HCT116 (cell line): ENCODE measurements around the gene NINJ1. TPM values are rescaled to one million over a fixed set of nuclear protein-coding genes. Genes with fewer than 3 reads are reported as not detected.

Experiments
- ATAC-seq: fragments of 200-7000 bp; cut with Tn5 transposase; 2 replicates; pipeline ENCODE4 v1.9.1; 2020; ENCODE audit warnings: mild to moderate bottlenecking, moderate library complexity
- BruUV-seq: library from RNA; stranded (reverse); fragments of 400-500 nt; replicated peaks from 2 replicates; lab custom pipeline; 2021; lab: Mats Ljungman, UMichigan
- CTCF ChIA-PET: fragments of 300-600 bp; sonication (Branson Sonifier 250); formaldehyde crosslinking; loops from one replicate; lab custom pipeline; 2021; ENCODE audit warnings: antibody characterized with exemption; lab: Charles Lee
- POLR2A ChIA-PET: fragments of 300-600, 350-600 bp; sonication (Branson Sonifier 250); formaldehyde crosslinking; loops from one replicate; lab custom pipeline; 2021; ENCODE audit warnings: antibody characterized with exemption; lab: Charles Lee
- RAD21 ChIA-PET, 2 experiments: fragments of 300-600 bp; sonication (Branson Sonifier 250); formaldehyde crosslinking; loops; one replicate each; lab custom pipeline; 2023; ENCODE audit warnings: low total read pairs in 2 of 2; ENCODE audit not compliant: uncharacterized antibody in 2 of 2, unreplicated experiment in 2 of 2, low non-redundant PET in 1 of 2; lab: Charles Lee
- DNase-seq: peaks from one replicate; pipeline ENCODE4 v3.0.0-alpha.2; 2010; ENCODE audit warnings: low read depth, low spot score
- H2AFZ ChIP-seq: fragments of 200-600 bp; shearing (Covaris generic), sonication (generic); 2 replicates; pipeline ENCODE4 v1.6.1; 2017; ENCODE audit warnings: low read depth, mixed run types, mixed read lengths, antibody characterized with exemption, low read length; ENCODE audit not compliant: poor library complexity, severe bottlenecking
- H3K27ac ChIP-seq: 2 replicates; pipeline ENCODE4 v1.5.1; 2012; ENCODE audit warnings: low read depth, low read length
- H3K27me3 ChIP-seq: fragments of 200-600 bp; sonication (generic); 2 replicates; pipeline ENCODE4 v1.6.1; 2016; ENCODE audit warnings: mixed run types, low read length, mixed read lengths; ENCODE audit not compliant: insufficient read depth
- H3K36me3 ChIP-seq, 2 experiments: fragments of 200-500 bp in 1 of 2; fragments of 200-600 bp in 1 of 2; sonication (Bioruptor generic) in 1 of 2; sonication (generic) in 1 of 2; 2 replicates each; pipeline versions ENCODE4 v1.5.1 to v1.6.1; 2014 to 2016; ENCODE audit warnings: low read length in 2 of 2, inconsistent platforms in 1 of 2, mixed read lengths in 1 of 2, mixed run types in 1 of 2; ENCODE audit not compliant: insufficient read depth in 2 of 2, control insufficient read depth in 1 of 2
- H3K4me1 ChIP-seq, 2 experiments: fragments of 200-600 bp in 1 of 2; sonication (generic) in 1 of 2; 2 replicates each; pipeline versions ENCODE4 v1.5.1 to v1.6.1; 2012 to 2017; ENCODE audit warnings: low read length in 2 of 2, inconsistent platforms in 1 of 2, mild to moderate bottlenecking in 1 of 2, mixed read lengths in 1 of 2, mixed run types in 1 of 2, moderate library complexity in 1 of 2; ENCODE audit not compliant: insufficient read depth in 2 of 2, control insufficient read depth in 1 of 2
- H3K4me2 ChIP-seq: fragments of 200-600 bp; sonication (generic); 2 replicates; pipeline ENCODE4 v1.6.1; 2017; ENCODE audit warnings: mixed run types, low read length, mixed read lengths
- H3K4me3 ChIP-seq, 2 experiments: fragments of 200-600 bp in 1 of 2; sonication (generic) in 1 of 2; replicated peaks in 1 of 2; 2 replicates each; pipeline ENCODE4 v1.5.1; 2011 to 2016; ENCODE audit warnings: low read length in 2 of 2, control low read depth in 1 of 2, low read depth in 1 of 2, mild to moderate bottlenecking in 1 of 2, mixed read lengths in 1 of 2, mixed run types in 1 of 2
- H3K79me2 ChIP-seq: fragments of 200-600 bp; sonication (generic); 2 replicates; pipeline ENCODE4 v1.6.1; 2017; ENCODE audit warnings: mild to moderate bottlenecking, mixed run types, low read length, moderate library complexity, mixed read lengths; ENCODE audit not compliant: insufficient read depth
- H3K9ac ChIP-seq: fragments of 200-600 bp; sonication (generic); 2 replicates; pipeline ENCODE4 v1.6.1; 2016; ENCODE audit warnings: low read length, mixed read lengths
- H3K9me2 ChIP-seq: fragments of 200-600 bp; sonication (generic), shearing (Covaris generic); 2 replicates; pipeline ENCODE4 v1.6.1; 2017; ENCODE audit warnings: mixed run types, mild to moderate bottlenecking, moderate library complexity; ENCODE audit not compliant: insufficient read depth
- H3K9me3 ChIP-seq, 2 experiments: fragments of 200-500 bp in 1 of 2; fragments of 200-600 bp in 1 of 2; sonication (Bioruptor generic) in 1 of 2; sonication (generic) in 1 of 2; 2 replicates each; pipeline ENCODE4 v1.6.1; 2014 to 2017; ENCODE audit warnings: low read length in 2 of 2, mixed read lengths in 2 of 2, inconsistent platforms in 1 of 2, low read depth in 1 of 2, mild to moderate bottlenecking in 1 of 2, mixed run types in 1 of 2, moderate library complexity in 1 of 2; ENCODE audit not compliant: control insufficient read depth in 1 of 2, insufficient read depth in 1 of 2
- H4K20me1 ChIP-seq: fragments of 200-600 bp; sonication (generic), shearing (Covaris generic); 2 replicates; pipeline ENCODE4 v1.6.1; 2017; ENCODE audit warnings: mixed run types, mild to moderate bottlenecking, moderate library complexity; ENCODE audit not compliant: insufficient read depth
- CEBPB ChIP-seq: IDR thresholded peaks from 2 replicates; pipeline ENCODE4 v1.6.1; 2012; ENCODE audit warnings: low read depth
- EGR1 ChIP-seq: IDR thresholded peaks from 2 replicates; pipeline ENCODE4 v1.6.1; 2012; ENCODE audit warnings: low read depth
- ELF1 ChIP-seq: IDR thresholded peaks from 2 replicates; pipeline ENCODE4 v1.6.1; 2012; ENCODE audit warnings: low read depth, borderline replicate concordance
- FOSL1 ChIP-seq: IDR thresholded peaks from 2 replicates; pipeline ENCODE4 v1.6.1; 2012; ENCODE audit warnings: low read depth
- JUND ChIP-seq: IDR thresholded peaks from 2 replicates; pipeline ENCODE4 v1.6.1; 2012
- RAD21 ChIP-seq: IDR thresholded peaks from 2 replicates; pipeline ENCODE4 v1.6.1; 2012; ENCODE audit warnings: low read depth, mild to moderate bottlenecking
- SIN3A ChIP-seq: IDR thresholded peaks from 2 replicates; pipeline ENCODE4 v1.6.1; 2012; ENCODE audit warnings: low read depth
- SRF ChIP-seq: IDR thresholded peaks from 2 replicates; pipeline ENCODE4 v1.6.1; 2012; ENCODE audit warnings: low read depth
- TCF7L2 ChIP-seq: IDR thresholded peaks from 2 replicates; pipeline ENCODE4 v1.7.0; 2011; ENCODE audit warnings: borderline replicate concordance, inconsistent platforms; ENCODE audit not compliant: insufficient read depth, insufficient read length; ENCODE audit errors: extremely low read depth
- YY1 ChIP-seq: IDR thresholded peaks from 2 replicates; pipeline ENCODE4 v1.6.1; 2011; ENCODE audit warnings: low read length, low read depth, moderate library complexity, mild to moderate bottlenecking; ENCODE audit not compliant: insufficient replicate concordance; ENCODE audit errors: extremely low read depth
- ZFX ChIP-seq: fragments of 450-650 bp; IDR thresholded peaks from 2 replicates; pipeline ENCODE4 v1.6.1; 2017
- ZNF274 ChIP-seq: fragments of 200-500 bp; sonication (Bioruptor generic); IDR thresholded peaks from 2 replicates; pipeline ENCODE4 v1.6.1; 2014; ENCODE audit warnings: mild to moderate bottlenecking, low read depth, low read length, inconsistent platforms
- intact Hi-C: fragments of 100-400 bp; cut with micrococcal nuclease; formaldehyde crosslinking; loops from 2 replicates; pipeline ENCODE4 v1.10.0; 2022
- total RNA-seq: library from RNA; stranded (reverse); gene quantifications from one replicate; pipeline ENCODE4 v1.2.1, GENCODE V29; 2021; ENCODE audit not compliant: unreplicated experiment
- TF ChIP-seq, protein P1 (sequence below): IDR thresholded peaks from 2 replicates; pipeline ENCODE4 v1.6.1; 2012; ENCODE audit warnings: low read depth

Gene NINJ1
- total RNA-seq, 1 experiment from 2014 or later: 34.4 TPM

- H3K4me3 ChIP-seq: no peak overlapping the region
- H3K9me3 ChIP-seq: no peaks in the 10 kb centered on the region
- DNase-seq (no peak), ATAC-seq (no peak)
- H2AFZ ChIP-seq: no peak overlapping the region
- POLR2A ChIA-PET: no interaction called here
- H3K27me3 ChIP-seq: no peaks in the 10 kb centered on the region
- TF ChIP-seq ELF1 (no peak), RAD21 (no peak), SIN3A (no peak), FOSL1 (no peak), ZFX (no peak), CEBPB (no peak), TCF7L2 (no peak), EGR1 (no peak), YY1 (no peak), ZNF274 (no peak), JUND (no peak), SRF (no peak)
- TF ChIP-seq, protein P1, sequence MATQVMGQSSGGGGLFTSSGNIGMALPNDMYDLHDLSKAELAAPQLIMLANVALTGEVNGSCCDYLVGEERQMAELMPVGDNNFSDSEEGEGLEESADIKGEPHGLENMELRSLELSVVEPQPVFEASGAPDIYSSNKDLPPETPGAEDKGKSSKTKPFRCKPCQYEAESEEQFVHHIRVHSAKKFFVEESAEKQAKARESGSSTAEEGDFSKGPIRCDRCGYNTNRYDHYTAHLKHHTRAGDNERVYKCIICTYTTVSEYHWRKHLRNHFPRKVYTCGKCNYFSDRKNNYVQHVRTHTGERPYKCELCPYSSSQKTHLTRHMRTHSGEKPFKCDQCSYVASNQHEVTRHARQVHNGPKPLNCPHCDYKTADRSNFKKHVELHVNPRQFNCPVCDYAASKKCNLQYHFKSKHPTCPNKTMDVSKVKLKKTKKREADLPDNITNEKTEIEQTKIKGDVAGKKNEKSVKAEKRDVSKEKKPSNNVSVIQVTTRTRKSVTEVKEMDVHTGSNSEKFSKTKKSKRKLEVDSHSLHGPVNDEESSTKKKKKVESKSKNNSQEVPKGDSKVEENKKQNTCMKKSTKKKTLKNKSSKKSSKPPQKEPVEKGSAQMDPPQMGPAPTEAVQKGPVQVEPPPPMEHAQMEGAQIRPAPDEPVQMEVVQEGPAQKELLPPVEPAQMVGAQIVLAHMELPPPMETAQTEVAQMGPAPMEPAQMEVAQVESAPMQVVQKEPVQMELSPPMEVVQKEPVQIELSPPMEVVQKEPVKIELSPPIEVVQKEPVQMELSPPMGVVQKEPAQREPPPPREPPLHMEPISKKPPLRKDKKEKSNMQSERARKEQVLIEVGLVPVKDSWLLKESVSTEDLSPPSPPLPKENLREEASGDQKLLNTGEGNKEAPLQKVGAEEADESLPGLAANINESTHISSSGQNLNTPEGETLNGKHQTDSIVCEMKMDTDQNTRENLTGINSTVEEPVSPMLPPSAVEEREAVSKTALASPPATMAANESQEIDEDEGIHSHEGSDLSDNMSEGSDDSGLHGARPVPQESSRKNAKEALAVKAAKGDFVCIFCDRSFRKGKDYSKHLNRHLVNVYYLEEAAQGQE: no peak
- TF ChIP-seq, all 23 proteins: peak for 0
- no peak overlapping the region for H3K9ac ChIP-seq
- intact Hi-C loops: no loop called here
- no peaks in the 10 kb centered on the region for H4K20me1 ChIP-seq
- H3K4me2 ChIP-seq: no peak overlapping the region
- peaks cover 0 to 4% of the 10 kb centered on the region in 2 experiments; a peak in 1 of 4 replicates for H3K4me1 ChIP-seq
- no peaks in the 10 kb centered on the region for H3K9me2 ChIP-seq
- ChIA-PET CTCF (no interaction called here), RAD21 (no interaction called here)
- BruUV-seq: no TSS peak
- H3K79me2 ChIP-seq: no peaks in the 10 kb centered on the region
- no peaks in the 10 kb centered on the region for H3K36me3 ChIP-seq
- H3K27ac ChIP-seq: no peak overlapping the region
Measured at GRCh38 chr9:93171261-93171990, 37.4 kb upstream of the NINJ1 start.
